H1 (cell line): ENCODE results near the gene SERINC5.

Source experiments
- CTCF ChIP-seq, 3 experiments: IDR thresholded peaks; 1 replicate in 2 of 3; 2 replicates in 1 of 3; pipeline versions ENCODE4 v1.5.1 to v1.6.1; 2011; ENCODE audit warnings: low read length in 3 of 3, mild to moderate bottlenecking in 3 of 3, inconsistent platforms in 2 of 3, low read depth in 1 of 3, moderate library complexity in 1 of 3; ENCODE audit not compliant: insufficient read depth in 1 of 3; ENCODE audit errors: control extremely low read depth in 1 of 3
- MAFK ChIP-seq: IDR thresholded peaks from 2 replicates; pipeline ENCODE4 v1.6.1; 2012; ENCODE audit warnings: low read depth, mild to moderate bottlenecking, improper control_type of control experiment, low read length
- POLR2A ChIP-seq, 2 experiments: IDR thresholded peaks; 1 replicate in 1 of 2; 2 replicates in 1 of 2; pipeline ENCODE4 v1.6.1; 2011; ENCODE audit warnings: low read depth in 2 of 2, low read length in 2 of 2, mild to moderate bottlenecking in 2 of 2; ENCODE audit errors: control extremely low read depth in 1 of 2
- TAF1 ChIP-seq: IDR thresholded peaks from 2 replicates; pipeline ENCODE4 v1.6.1; 2011; ENCODE audit warnings: mild to moderate bottlenecking, low read depth, low read length

GRCh38 chr5:80128141-80128540 is 127.7 kb downstream of the SERINC5 start:
- no peak for TF ChIP-seq POLR2A (IDR thresholded peaks at IDR 0.05; ENCODE audit: control extremely low read depth in 1 of 2, low read depth in 2 of 2, low read length in 2 of 2)
- TF ChIP-seq CTCF (IDR thresholded peaks at IDR 0.05; ENCODE audit: control extremely low read depth in 1 of 3, insufficient read depth in 1 of 3, low read depth in 1 of 3, low read length in 3 of 3) = no peak
- no peak for TF ChIP-seq MAFK
- TF ChIP-seq TAF1 = no peak
